Measurements from ENCODE around the gene LACTB. TPM values are rescaled to one million over a fixed set of nuclear protein-coding genes. Genes with fewer than 3 reads are reported as not detected.

The LACTB gene
- total and polyA plus RNA-seq, 2 donors (not counting 1 experiment from before 2014, with no cell fraction given): 29.2 to 42.8 TPM

- no peaks in the 10 kb centered on the region for H3K79me2 ChIP-seq (ENCODE audit: control insufficient read depth, insufficient read depth, low read length)
- no peaks in the 10 kb centered on the region for H3K4me1 ChIP-seq (ENCODE audit: control insufficient read depth, extremely low read depth, insufficient read depth, low read length)
- H3K36me3 ChIP-seq (ENCODE audit: control insufficient read depth, insufficient read depth, low read length): no peaks in the 10 kb centered on the region
- H3K9me3 ChIP-seq (ENCODE audit: control insufficient read depth, insufficient read depth, low read depth, low read length): no peaks in the 10 kb centered on the region
- no peaks in the 10 kb centered on the region for H4K20me1 ChIP-seq (ENCODE audit: control insufficient read depth, extremely low read depth, insufficient read depth, low read length)
- no peaks in the 10 kb centered on the region for H3K27me3 ChIP-seq (ENCODE audit: control insufficient read depth, insufficient read depth, low read length)
- H3K4me3 ChIP-seq (replicated peaks in 1 of 4; ENCODE audit: control extremely low read depth in 1 of 4, insufficient read depth in 1 of 4, low read depth in 3 of 4, low read length in 4 of 4): no peak overlapping the region
- H3K27ac ChIP-seq (ENCODE audit: insufficient read depth, low read length): no peak overlapping the region
- no peak for DNase-seq (ENCODE audit: low read depth in 2 of 2)
- no peak overlapping the region for H3K4me2 ChIP-seq (ENCODE audit: extremely low read depth, insufficient read depth, low read length)
- TF ChIP-seq EZH2 (IDR thresholded peaks at IDR 0.05; ENCODE audit: low read length, missing control alignments) (no peak), CTCF (conservative IDR thresholded peaks at IDR 0.05 in 1 of 2, IDR thresholded peaks at IDR 0.05 in 1 of 2; ENCODE audit: low read depth in 1 of 2, low read length in 2 of 2) (no peak)
- no peak overlapping the region for H3K9ac ChIP-seq (ENCODE audit: insufficient read depth, low read length)
- no peak overlapping the region for H2AFZ ChIP-seq (ENCODE audit: low read length)
Observed at GRCh38 chr15:63172376-63172775, 50.7 kb downstream of the LACTB start.

GRCh38 chr15:63172851-63173451, 51.3 kb downstream of the LACTB start:
- Histone ChIP-seq H2AFZ (ENCODE audit: low read length) (no peak overlapping the region), H3K4me1 (ENCODE audit: control insufficient read depth, extremely low read depth, insufficient read depth, low read length) (no peaks in the 10 kb centered on the region), H3K79me2 (ENCODE audit: control insufficient read depth, insufficient read depth, low read length) (no peaks in the 10 kb centered on the region), H3K9me3 (ENCODE audit: control insufficient read depth, insufficient read depth, low read depth, low read length) (no peaks in the 10 kb centered on the region), H3K27ac (ENCODE audit: insufficient read depth, low read length) (no peak overlapping the region), H3K27me3 (ENCODE audit: control insufficient read depth, insufficient read depth, low read length) (no peaks in the 10 kb centered on the region), H4K20me1 (ENCODE audit: control insufficient read depth, extremely low read depth, insufficient read depth, low read length) (no peaks in the 10 kb centered on the region), H3K4me2 (ENCODE audit: extremely low read depth, insufficient read depth, low read length) (no peak overlapping the region), H3K9ac (ENCODE audit: insufficient read depth, low read length) (no peak overlapping the region), H3K36me3 (ENCODE audit: control insufficient read depth, insufficient read depth, low read length) (no peaks in the 10 kb centered on the region), H3K4me3 (replicated peaks in 1 of 4; ENCODE audit: control extremely low read depth in 1 of 4, insufficient read depth in 1 of 4, low read depth in 3 of 4, low read length in 4 of 4) (no peak overlapping the region)
- no peak for TF ChIP-seq CTCF (conservative IDR thresholded peaks at IDR 0.05 in 1 of 2, IDR thresholded peaks at IDR 0.05 in 1 of 2; ENCODE audit: low read depth in 1 of 2, low read length in 2 of 2)
- TF ChIP-seq EZH2 (IDR thresholded peaks at IDR 0.05; ENCODE audit: low read length, missing control alignments): no peak
- no peak for DNase-seq (ENCODE audit: low read depth in 2 of 2)

- no peak overlapping the region for H3K4me3 ChIP-seq (replicated peaks in 1 of 4; ENCODE audit: control extremely low read depth in 1 of 4, insufficient read depth in 1 of 4, low read depth in 3 of 4, low read length in 4 of 4)
- H3K79me2 ChIP-seq (ENCODE audit: control insufficient read depth, insufficient read depth, low read length): no peaks in the 10 kb centered on the region
- no peaks in the 10 kb centered on the region for H3K27me3 ChIP-seq (ENCODE audit: control insufficient read depth, insufficient read depth, low read length)
- H4K20me1 ChIP-seq (ENCODE audit: control insufficient read depth, extremely low read depth, insufficient read depth, low read length): no peaks in the 10 kb centered on the region
- no peak for TF ChIP-seq CTCF (conservative IDR thresholded peaks at IDR 0.05 in 1 of 2, IDR thresholded peaks at IDR 0.05 in 1 of 2; ENCODE audit: low read depth in 1 of 2, low read length in 2 of 2)
- no peak for TF ChIP-seq EZH2 (IDR thresholded peaks at IDR 0.05; ENCODE audit: low read length, missing control alignments)
- no peaks in the 10 kb centered on the region for H3K36me3 ChIP-seq (ENCODE audit: control insufficient read depth, insufficient read depth, low read length)
- no peak overlapping the region for H3K27ac ChIP-seq (ENCODE audit: insufficient read depth, low read length)
- H3K4me1 ChIP-seq (ENCODE audit: control insufficient read depth, extremely low read depth, insufficient read depth, low read length): no peaks in the 10 kb centered on the region
- no peak overlapping the region for H2AFZ ChIP-seq (ENCODE audit: low read length)
- no peak overlapping the region for H3K4me2 ChIP-seq (ENCODE audit: extremely low read depth, insufficient read depth, low read length)
- H3K9ac ChIP-seq (ENCODE audit: insufficient read depth, low read length): no peak overlapping the region
- peak in 1 of 2 donors; percentile 71 for DNase-seq (ENCODE audit: low read depth in 2 of 2)
- H3K9me3 ChIP-seq (ENCODE audit: control insufficient read depth, insufficient read depth, low read depth, low read length): no peaks in the 10 kb centered on the region
Observed at GRCh38 chr15:63176302-63176701, 54.6 kb downstream of the LACTB start.

All from fibroblast of lung (primary cell).